GM23338 (cell line): Measurements from ENCODE around the gene PACC1.

Source experiments
- CREB1 ChIP-seq: fragments of 250-450 bp; sonication (Bioruptor Pico); IDR thresholded peaks from 2 replicates; pipeline ENCODE4 v1.5.0; 2020; ENCODE audit warnings: low read depth, mild to moderate bottlenecking, moderate library complexity
- CTCF ChIP-seq, 2 experiments: fragments of 200-600 bp in 1 of 2; sonication (generic) in 1 of 2; conservative IDR thresholded peaks; 2 replicates each; pipeline versions ENCODE4 v1.5.1 to v1.6.1; 2016 to 2017; ENCODE audit warnings: antibody characterized with exemption in 2 of 2, low read depth in 2 of 2, mild to moderate bottlenecking in 2 of 2, moderate library complexity in 1 of 2
- EZH2 ChIP-seq: fragments of 200-600 bp; sonication (generic); IDR thresholded peaks from one replicate; pipeline ENCODE4 v1.8.0; 2017; ENCODE audit warnings: antibody characterized with exemption, mild to moderate bottlenecking, low read depth; ENCODE audit not compliant: unreplicated experiment
- EZH2phosphoT487 ChIP-seq: fragments of 200-600 bp; sonication (generic); IDR thresholded peaks from one replicate; pipeline ENCODE4 v1.8.1; 2018; ENCODE audit warnings: antibody characterized with exemption; ENCODE audit not compliant: unreplicated experiment
- JUNB ChIP-seq: IDR thresholded peaks from one replicate; pipeline ENCODE4 v1.6.1; 2016; ENCODE audit warnings: antibody characterized with exemption; ENCODE audit not compliant: unreplicated experiment
- POLR2AphosphoS5 ChIP-seq: IDR thresholded peaks from 2 replicates; pipeline ENCODE4 v1.6.1; 2016; ENCODE audit warnings: antibody characterized with exemption, low read depth
- STAT1 ChIP-seq: IDR thresholded peaks from one replicate; pipeline ENCODE4 v1.6.1; 2016; ENCODE audit warnings: antibody characterized with exemption; ENCODE audit not compliant: unreplicated experiment
- ZNF114 ChIP-seq: fragments of 250-450 bp; sonication (Bioruptor Pico); IDR thresholded peaks from 2 replicates; pipeline ENCODE4 v1.5.0; 2020; ENCODE audit warnings: mild to moderate bottlenecking, moderate library complexity
- ZNF331 ChIP-seq: fragments of 250-450 bp; sonication (Bioruptor Pico); IDR thresholded peaks from 2 replicates; pipeline ENCODE4 v1.5.0; 2020; ENCODE audit warnings: low read depth, mild to moderate bottlenecking, moderate library complexity
- ZNF462 ChIP-seq: fragments of 250-450 bp; sonication (Bioruptor Pico); IDR thresholded peaks from 2 replicates; pipeline ENCODE4 v1.5.0; 2020; ENCODE audit warnings: mild to moderate bottlenecking, moderate library complexity
- TF ChIP-seq, protein P1 (sequence below): IDR thresholded peaks from one replicate; pipeline ENCODE4 v1.6.1; 2018; ENCODE audit warnings: antibody characterized with exemption; ENCODE audit not compliant: unreplicated experiment
- TF ChIP-seq, protein P2 (sequence below): IDR thresholded peaks from 2 replicates; pipeline ENCODE4 v1.6.1; 2016; ENCODE audit warnings: antibody characterized with exemption

- TF ChIP-seq CTCF (conservative IDR thresholded peaks at IDR 0.05; ENCODE audit: low read depth in 2 of 2): no peak
- no peak for TF ChIP-seq EZH2phosphoT487
- no peak for TF ChIP-seq EZH2
- TF ChIP-seq, protein P1, sequence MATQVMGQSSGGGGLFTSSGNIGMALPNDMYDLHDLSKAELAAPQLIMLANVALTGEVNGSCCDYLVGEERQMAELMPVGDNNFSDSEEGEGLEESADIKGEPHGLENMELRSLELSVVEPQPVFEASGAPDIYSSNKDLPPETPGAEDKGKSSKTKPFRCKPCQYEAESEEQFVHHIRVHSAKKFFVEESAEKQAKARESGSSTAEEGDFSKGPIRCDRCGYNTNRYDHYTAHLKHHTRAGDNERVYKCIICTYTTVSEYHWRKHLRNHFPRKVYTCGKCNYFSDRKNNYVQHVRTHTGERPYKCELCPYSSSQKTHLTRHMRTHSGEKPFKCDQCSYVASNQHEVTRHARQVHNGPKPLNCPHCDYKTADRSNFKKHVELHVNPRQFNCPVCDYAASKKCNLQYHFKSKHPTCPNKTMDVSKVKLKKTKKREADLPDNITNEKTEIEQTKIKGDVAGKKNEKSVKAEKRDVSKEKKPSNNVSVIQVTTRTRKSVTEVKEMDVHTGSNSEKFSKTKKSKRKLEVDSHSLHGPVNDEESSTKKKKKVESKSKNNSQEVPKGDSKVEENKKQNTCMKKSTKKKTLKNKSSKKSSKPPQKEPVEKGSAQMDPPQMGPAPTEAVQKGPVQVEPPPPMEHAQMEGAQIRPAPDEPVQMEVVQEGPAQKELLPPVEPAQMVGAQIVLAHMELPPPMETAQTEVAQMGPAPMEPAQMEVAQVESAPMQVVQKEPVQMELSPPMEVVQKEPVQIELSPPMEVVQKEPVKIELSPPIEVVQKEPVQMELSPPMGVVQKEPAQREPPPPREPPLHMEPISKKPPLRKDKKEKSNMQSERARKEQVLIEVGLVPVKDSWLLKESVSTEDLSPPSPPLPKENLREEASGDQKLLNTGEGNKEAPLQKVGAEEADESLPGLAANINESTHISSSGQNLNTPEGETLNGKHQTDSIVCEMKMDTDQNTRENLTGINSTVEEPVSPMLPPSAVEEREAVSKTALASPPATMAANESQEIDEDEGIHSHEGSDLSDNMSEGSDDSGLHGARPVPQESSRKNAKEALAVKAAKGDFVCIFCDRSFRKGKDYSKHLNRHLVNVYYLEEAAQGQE: no peak
- no peak for TF ChIP-seq ZNF462
- TF ChIP-seq ZNF331 (CRISPR knock-in tag): no peak
- TF ChIP-seq CREB1: no peak
- no peak for TF ChIP-seq POLR2AphosphoS5
- TF ChIP-seq, protein P2, sequence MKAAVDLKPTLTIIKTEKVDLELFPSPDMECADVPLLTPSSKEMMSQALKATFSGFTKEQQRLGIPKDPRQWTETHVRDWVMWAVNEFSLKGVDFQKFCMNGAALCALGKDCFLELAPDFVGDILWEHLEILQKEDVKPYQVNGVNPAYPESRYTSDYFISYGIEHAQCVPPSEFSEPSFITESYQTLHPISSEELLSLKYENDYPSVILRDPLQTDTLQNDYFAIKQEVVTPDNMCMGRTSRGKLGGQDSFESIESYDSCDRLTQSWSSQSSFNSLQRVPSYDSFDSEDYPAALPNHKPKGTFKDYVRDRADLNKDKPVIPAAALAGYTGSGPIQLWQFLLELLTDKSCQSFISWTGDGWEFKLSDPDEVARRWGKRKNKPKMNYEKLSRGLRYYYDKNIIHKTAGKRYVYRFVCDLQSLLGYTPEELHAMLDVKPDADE: no peak
- TF ChIP-seq JUNB: no peak
- TF ChIP-seq ZNF114 (CRISPR knock-in tag): no peak
- TF ChIP-seq STAT1: no peak
Observed at GRCh38 chr1:212396638-212397037, 18.0 kb downstream of the PACC1 start.
